ENCODE results near the gene CDKN1A.

- TF ChIP-seq EZH2 (IDR thresholded peaks at IDR 0.05; ENCODE audit: insufficient read depth, poor library complexity, severe bottlenecking): no peak
- TF ChIP-seq EZH2phosphoT487 (IDR thresholded peaks at IDR 0.05; ENCODE audit: insufficient read depth, low read depth): no peak
Measured at GRCh38 chr6:36699348-36699747, 20.8 kb downstream of the CDKN1A start.

Data from GM23248 (cell line).